GM19099 (cell line): ENCODE results near the gene HMCN1.

ENCODE experiments used
- POLR2A ChIP-seq: IDR thresholded peaks from 3 replicates; pipeline ENCODE4 v1.6.1; 2011; ENCODE audit warnings: low read depth; ENCODE audit not compliant: insufficient read length; ENCODE audit errors: extremely low read depth

The HMCN1 gene

GRCh38 chr1:185935360-185935759 is 201.2 kb downstream of the HMCN1 start:
- no peak for TF ChIP-seq POLR2A

DNA sequence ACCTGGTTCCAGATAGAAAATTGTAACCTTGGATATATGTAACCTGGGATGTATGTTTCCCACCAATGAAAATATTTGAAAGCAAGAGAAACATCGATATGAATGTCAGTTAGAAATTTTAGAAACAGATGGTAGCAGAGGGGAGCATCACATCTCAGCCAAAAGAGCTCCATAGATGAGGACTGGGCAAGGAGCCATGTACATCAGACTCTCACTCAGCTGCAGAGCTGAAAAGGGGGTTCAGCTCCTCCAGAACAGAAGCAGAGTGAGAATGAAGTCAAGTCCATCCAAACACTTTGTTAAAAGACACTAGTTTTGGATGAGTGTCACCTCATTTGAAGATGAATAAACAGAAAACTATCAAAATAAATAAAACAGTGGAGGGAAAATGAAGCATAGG is 202.4 kb downstream of the HMCN1 start:
- no peak for TF ChIP-seq POLR2A

DNA sequence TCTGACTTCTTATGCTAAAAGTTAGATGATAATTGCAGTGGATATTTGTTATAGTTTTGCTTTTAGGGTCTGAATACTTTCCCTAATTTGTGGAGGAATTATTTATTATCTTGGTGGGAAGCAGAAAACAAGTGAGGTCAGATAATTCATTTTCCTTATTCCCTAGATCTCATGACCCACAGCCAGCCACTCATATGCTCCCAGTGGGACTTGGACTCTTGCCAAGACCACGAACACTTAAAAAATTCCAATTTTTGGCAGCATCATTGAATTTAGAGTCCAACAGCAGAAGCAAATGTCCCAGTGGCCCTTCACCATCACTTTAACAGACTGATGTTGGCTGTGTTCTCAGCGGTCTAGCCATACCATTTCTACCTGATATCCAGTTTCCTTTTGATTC is 204.2 kb downstream of the HMCN1 start:
- no peak for TF ChIP-seq POLR2A

GRCh38 chr1:185939142-185939541 is 205.0 kb downstream of the HMCN1 start:
- no peak for TF ChIP-seq POLR2A

DNA sequence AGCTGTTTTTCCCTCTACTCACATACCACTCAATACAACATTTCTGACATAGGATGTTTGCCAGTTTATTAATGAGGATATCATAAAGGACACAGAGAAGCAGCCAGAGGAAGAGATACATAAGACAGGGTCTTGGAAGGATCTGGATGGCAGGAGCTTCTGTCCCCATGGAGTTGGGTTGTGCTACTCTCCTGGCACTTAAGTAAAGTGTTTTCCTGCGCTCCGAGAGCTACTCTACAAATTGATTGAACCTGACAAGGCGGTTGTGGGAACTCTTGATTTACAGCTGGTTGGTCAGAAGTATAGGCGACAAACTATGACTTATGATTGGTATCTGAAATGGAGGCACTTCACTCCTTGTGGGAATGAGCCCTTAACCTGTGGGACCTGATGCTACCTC is 208.8 kb downstream of the HMCN1 start:
- TF ChIP-seq POLR2A: no peak

DNA sequence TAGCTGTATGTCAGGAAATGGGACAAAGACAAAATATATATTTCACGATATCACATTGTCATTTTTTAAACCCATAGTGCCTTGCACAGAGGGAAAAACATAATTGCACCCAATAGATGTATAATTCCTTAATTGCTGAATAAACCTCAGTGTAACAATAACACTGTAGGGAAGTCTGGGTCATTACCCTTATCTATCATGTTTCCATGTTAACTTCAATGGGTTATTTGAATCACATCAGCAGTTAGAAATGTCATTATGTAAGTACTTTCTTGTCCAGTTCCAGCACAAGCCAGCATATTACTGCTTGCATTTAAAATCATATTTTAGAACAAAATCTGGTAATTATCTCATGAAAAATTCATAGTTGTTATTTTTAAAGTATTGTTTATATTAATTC is 222.7 kb downstream of the HMCN1 start:
- TF ChIP-seq POLR2A: no peak

DNA sequence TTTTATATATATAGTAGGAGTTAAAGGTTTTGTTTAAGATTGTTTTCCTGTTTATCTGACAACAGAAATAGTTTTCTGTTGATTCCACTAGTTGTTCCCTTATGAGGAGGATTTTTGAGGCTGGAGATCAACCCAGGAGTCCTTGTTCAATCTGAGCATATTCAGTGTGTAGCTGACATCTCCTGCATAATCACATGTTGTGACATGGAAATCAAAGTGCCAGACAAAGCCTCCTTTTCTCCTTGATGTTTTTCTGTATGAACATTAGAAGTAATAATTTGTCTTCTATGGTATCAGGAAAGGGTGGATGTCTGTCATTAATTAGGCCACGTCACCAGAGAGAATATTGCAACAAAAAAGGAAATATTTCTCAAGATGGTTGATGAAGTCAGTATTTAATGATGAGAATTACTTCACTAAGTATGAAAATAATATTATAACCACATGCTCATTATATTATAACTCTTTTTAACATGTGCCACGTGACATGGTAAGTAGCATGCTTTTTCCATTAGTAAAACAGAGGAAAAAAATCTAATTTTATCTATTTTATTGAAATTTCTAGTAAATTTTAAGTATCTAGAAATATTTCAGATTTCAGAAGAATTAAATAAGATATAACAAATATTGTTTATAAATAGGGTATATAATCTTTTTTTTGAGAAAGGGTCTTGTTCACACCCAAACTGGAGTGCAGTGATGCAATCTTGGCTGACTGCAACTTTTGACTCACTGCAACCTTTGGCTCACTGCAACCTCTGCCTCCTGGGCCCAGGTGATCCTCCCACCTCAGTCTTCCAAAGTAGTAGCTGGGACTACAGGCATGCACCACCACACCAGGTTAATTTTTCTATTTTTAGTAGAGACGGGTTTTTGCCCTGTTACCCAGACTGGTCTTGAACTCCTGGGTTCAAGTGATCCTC is 223.5 kb downstream of the HMCN1 start:
- TF ChIP-seq POLR2A: no peak

DNA sequence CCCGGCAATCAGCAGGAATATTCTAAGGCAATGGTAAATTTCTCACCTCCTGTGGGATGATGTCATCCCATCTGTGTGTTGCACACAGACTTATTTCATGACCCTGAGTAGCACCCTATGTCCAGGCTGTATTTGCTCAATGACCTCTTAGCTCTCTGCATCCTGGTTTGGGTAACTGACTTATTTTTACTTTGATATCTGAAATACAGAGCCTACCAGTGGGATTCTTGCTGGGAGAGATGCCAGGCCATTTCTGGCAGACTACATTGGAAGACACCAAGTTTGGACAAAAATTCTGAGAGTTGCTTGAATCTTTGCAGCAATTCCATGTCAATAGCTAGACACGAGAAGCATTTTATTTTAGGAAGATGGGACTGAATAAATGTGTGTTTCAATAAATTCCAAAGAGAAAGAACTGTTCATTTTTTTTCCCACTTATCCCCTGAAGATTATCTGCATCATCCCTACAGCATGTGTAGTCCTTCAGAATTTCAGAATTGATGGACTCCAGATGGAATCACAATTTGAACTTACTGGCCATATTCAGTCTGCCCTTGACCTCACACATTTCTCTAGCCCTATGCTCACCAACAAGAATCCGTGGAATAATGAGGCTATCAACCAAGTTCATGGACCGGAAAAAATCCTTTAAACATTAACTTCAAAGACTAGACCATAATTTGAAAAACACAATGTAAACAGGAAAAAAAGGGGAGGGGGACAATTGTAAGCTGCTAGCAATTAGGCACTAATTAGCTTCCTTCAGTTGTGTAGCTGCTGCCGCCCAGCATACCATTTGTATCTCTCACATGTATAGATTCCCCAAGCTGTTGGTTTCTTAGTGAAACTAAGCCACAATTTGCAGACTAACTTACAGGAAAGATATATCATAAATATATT is 226.5 kb downstream of the HMCN1 start:
- no peak for TF ChIP-seq POLR2A

GRCh38 chr1:185961664-185962063 is 227.5 kb downstream of the HMCN1 start:
- TF ChIP-seq POLR2A: no peak

DNA sequence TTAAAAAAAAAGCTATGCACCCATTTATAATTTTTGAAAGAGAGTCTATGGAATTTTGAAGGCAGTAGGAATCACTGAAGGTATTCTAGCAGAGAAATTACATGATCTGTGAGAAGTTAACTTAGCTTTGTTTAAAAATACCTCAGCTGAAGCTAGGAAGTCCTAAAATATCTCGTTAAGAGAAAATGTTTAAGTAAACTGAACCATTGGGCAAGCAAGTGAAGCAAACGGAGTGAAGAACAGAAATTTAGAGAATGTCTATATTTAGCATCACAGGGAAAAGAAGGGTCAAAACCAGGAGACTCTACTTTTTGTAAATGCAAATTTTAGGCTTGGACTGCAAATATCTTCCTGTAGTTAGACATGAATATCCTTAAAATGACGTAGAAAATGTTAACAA is 230.8 kb downstream of the HMCN1 start:
- TF ChIP-seq POLR2A: no peak

DNA sequence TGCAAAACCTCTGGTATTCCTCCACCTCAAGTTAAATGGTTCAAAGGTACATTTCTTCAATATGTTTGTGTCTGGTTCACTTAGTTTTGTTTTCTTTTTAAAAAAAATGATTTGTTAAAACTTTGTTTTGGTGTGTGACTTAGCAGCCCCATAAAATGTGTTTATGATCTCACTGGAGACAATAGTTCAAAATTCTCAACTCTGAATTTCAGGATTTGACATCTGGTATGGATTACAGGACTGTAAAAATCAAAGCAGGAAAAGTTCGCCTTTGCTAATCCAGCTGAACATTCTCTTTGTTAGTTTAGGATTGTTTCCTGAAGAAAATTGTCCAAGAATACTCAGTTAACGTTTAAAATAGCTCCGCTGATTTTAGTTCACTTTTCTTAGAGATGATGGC is 231.7 kb downstream of the HMCN1 start:
- no peak for TF ChIP-seq POLR2A

- no peak for TF ChIP-seq POLR2A
These were observed 232.3 kb downstream of the HMCN1 start for GRCh38 chr1:185966471-185966870.

DNA sequence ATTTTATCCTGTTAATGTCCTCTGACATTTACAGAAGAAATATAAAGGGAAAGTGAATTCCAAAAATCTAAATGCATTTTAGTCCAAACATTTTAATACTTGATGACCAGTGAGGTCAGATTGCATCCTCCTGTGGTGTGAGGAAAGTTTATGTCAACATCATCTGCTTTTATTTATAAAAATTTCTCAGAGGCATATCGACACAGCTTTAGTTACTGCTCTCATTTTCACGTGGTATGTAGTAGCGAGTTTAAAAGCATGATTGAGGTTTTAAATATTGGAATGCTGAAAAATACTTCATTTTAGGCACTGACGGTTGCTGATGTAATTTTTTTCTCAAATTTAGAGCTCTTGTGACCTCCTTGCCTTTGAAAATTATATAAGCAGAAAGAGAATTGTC is 234.8 kb downstream of the HMCN1 start:
- TF ChIP-seq POLR2A: no peak

DNA sequence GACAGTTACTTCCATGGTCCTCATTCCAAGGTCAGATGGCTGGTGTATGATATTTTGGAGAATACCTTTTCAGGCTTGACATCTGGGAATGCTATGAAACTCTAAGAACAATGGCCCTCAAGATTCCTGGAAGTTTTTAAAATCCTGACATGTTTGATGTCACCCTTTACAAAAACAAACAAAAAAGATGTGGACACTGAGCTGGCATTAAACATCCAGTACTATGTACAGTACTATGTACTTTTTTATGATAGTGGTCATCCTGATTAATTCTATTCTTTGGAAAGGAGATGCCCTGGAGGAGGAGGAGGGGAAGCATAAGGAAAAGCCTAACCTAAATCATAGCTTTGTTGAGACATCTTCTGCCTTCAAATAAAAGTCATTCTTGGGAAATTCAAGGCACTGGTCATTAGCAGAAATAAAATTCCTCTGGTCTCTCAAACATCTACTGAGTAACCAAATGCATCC is 235.4 kb downstream of the HMCN1 start:
- no peak for TF ChIP-seq POLR2A

- no peak for TF ChIP-seq POLR2A
These were observed 237.5 kb downstream of the HMCN1 start for GRCh38 chr1:185971688-185972087.
